Upper lobe of right lung (tissue), 1 donor: ENCODE data around the gene CNPY1. TPM values are rescaled to one million over a fixed set of nuclear protein-coding genes. Genes with fewer than 3 reads are reported as not detected.

Experiments used
- ATAC-seq: fragments of 200-7000 bp; cut with Tn5 transposase; one replicate; pipeline ENCODE4 v1.9.1; 2020; ENCODE audit warnings: mild to moderate bottlenecking, moderate library complexity
- DNase-seq: peaks from one replicate; pipeline ENCODE4 v3.0.0-alpha.2; 2020
- H3K27ac ChIP-seq: fragments of 200-600 bp; one replicate; pipeline ENCODE4 v1.8.0; 2022
- H3K27me3 ChIP-seq: fragments of 200-600 bp; one replicate; pipeline ENCODE4 v1.8.0; 2022; ENCODE audit warnings: mild to moderate bottlenecking
- H3K36me3 ChIP-seq: fragments of 200-600 bp; one replicate; pipeline ENCODE4 v1.8.0; 2022
- H3K4me1 ChIP-seq: fragments of 200-600 bp; one replicate; pipeline ENCODE4 v1.8.0; 2022
- H3K4me3 ChIP-seq: fragments of 200-600 bp; one replicate; pipeline ENCODE4 v1.8.0; 2022; ENCODE audit warnings: mild to moderate bottlenecking
- H3K9me3 ChIP-seq: fragments of 200-600 bp; one replicate; pipeline ENCODE4 v1.8.0; 2022
- CTCF ChIP-seq: fragments of 200-600 bp; IDR thresholded peaks from one replicate; pipeline ENCODE4 v1.8.0; 2022; ENCODE audit warnings: antibody characterized with exemption
- intact Hi-C: fragments of 100-400 bp; cut with DNase I; formaldehyde crosslinking; loops from one replicate; pipeline ENCODE4 v1.11.0; 2022
- total RNA-seq: library from RNA; stranded (reverse); fragmentation: NEBNext Ultra II Directional; extraction: Animal tissue kit (Norgen Biotek cat#: 25700); gene quantifications from one replicate; pipeline ENCODE4 v1.2.1, GENCODE V29; 2021
- donor health status: DM: no; HTN: yes; CAD: no; lungs with severe emphysema.

Gene CNPY1
- total RNA-seq, 1 donor from 2014 or later, result not detected

GRCh38 chr7:155511702-155511996 lies 34.7 kb downstream of the CNPY1 start:
- no peak overlapping the region for H3K27ac ChIP-seq
- no peak overlapping the region for H3K4me3 ChIP-seq
- ATAC-seq, result no peak
- intact Hi-C loops, result no loop called here
- no peaks in the 10 kb centered on the region for H3K36me3 ChIP-seq
- DNase-seq, result no peak
- no peaks in the 10 kb centered on the region for H3K9me3 ChIP-seq
- peaks cover 7% of the 10 kb centered on the region for H3K4me1 ChIP-seq
- TF ChIP-seq CTCF, result no peak
- peaks cover 93% of the 10 kb centered on the region for H3K27me3 ChIP-seq

- H3K36me3 ChIP-seq, result no peaks in the 10 kb centered on the region
- no peak for DNase-seq
- intact Hi-C loops, result no loop called here
Observed at GRCh38 chr7:155510975-155511701, 35.2 kb downstream of the CNPY1 start.

GRCh38 chr7:155509725-155510551 lies 36.4 kb downstream of the CNPY1 start:
- no peak for TF ChIP-seq CTCF
- no peak for ATAC-seq
- Histone ChIP-seq H3K4me3 (no peak overlapping the region), H3K9me3 (no peaks in the 10 kb centered on the region), H3K4me1 (peaks cover 7% of the 10 kb centered on the region), H3K36me3 (no peaks in the 10 kb centered on the region), H3K27me3 (peaks cover 96% of the 10 kb centered on the region), H3K27ac (no peak overlapping the region)
- intact Hi-C loops, result no loop called here
- DNase-seq, result peak; percentile 39

More at GRCh38 chr7:155510975-155511701, 35.2 kb downstream of the CNPY1 start:
- H3K27ac ChIP-seq, result no peak overlapping the region
- H3K9me3 ChIP-seq, result no peaks in the 10 kb centered on the region
- no peak for TF ChIP-seq CTCF
- H3K27me3 ChIP-seq, result peaks cover 96% of the 10 kb centered on the region
- H3K4me1 ChIP-seq, result peaks cover 7% of the 10 kb centered on the region
- no peak overlapping the region for H3K4me3 ChIP-seq
- ATAC-seq, result no peak

- no peaks in the 10 kb centered on the region for H3K36me3 ChIP-seq
- intact Hi-C loops, result no loop called here
- H3K27me3 ChIP-seq, result peaks cover 97% of the 10 kb centered on the region
- no peaks in the 10 kb centered on the region for H3K9me3 ChIP-seq
- peak; percentile 40 for DNase-seq
- no peak for TF ChIP-seq CTCF
- H3K4me3 ChIP-seq, result no peak overlapping the region
- ATAC-seq, result no peak
- H3K27ac ChIP-seq, result no peak overlapping the region
- peaks cover 7% of the 10 kb centered on the region for H3K4me1 ChIP-seq
Observed at GRCh38 chr7:155509359-155509724, 37.0 kb downstream of the CNPY1 start.

DNA sequence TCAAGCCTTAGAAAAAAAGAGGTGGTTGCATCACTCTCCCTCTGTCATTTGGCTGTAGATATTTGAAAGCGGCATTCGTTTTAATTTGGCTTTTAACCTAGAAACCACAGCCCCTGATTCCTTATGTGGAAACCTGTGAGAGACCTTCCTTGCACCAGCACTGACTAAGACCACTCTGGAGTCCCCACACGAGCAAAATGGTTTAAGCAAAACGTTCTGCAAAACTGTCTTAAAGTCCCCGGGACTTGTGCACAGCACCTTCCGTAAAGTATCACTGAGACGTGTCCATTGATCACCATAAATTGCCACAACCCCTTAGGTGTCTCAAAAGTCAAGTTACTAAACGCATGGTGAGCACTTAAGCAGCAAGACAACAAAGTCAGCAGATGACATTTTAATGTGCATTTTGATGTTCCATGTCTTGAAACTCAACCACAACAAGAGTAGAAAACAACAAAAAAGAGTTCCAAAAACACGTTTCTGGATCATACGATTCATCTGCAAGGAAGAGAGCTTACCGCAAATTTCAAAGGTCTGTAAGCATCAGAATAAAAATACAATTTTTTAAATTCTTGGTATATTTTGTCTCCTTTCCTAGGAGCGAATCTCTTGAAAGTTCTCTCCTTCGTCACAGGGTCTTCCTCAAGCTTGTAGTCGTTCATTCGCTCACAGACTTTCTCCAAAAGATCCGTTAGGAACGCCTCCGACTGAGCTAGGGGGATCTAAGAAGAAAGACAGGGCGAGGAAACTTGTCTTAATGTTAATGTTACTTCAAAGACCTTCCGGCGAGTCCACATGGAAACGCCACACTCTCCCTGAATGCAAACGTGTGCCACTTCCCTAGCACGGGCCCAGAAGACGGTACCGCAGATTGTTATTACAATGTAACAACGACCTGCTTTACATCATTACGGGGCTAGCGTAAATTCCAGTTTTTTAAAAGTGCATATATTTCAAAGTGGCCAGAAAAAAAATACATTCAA lies 37.7 kb downstream of the CNPY1 start:
- no peak for TF ChIP-seq CTCF
- no peak overlapping the region for H3K27ac ChIP-seq
- ATAC-seq (no peak), DNase-seq (no peak)
- peaks cover 96% of the 10 kb centered on the region for H3K27me3 ChIP-seq
- intact Hi-C loops, result no loop called here
- H3K9me3 ChIP-seq, result no peaks in the 10 kb centered on the region
- H3K36me3 ChIP-seq, result no peaks in the 10 kb centered on the region
- no peak overlapping the region for H3K4me3 ChIP-seq
- H3K4me1 ChIP-seq, result peaks cover 7% of the 10 kb centered on the region
